HFFc6 (cell line): Measurements from ENCODE around the gene CASKIN1. TPM values are rescaled to one million over a fixed set of nuclear protein-coding genes. Genes with fewer than 3 reads are reported as not detected.

ENCODE experiments used
- DNase-seq: peaks from one replicate; pipeline ENCODE4 v3.0.0-alpha.2; 2018
- H3K27ac Mint-ChIP-seq: 2 replicates; pipeline ENCODE4 v1.8.0; 2020; ENCODE audit warnings: mild to moderate bottlenecking, mixed read lengths
- H3K27me3 Mint-ChIP-seq: 2 replicates; pipeline ENCODE4 v1.8.0; 2021; ENCODE audit warnings: mild to moderate bottlenecking, moderate library complexity, mixed read lengths; ENCODE audit not compliant: insufficient read depth
- H3K36me3 Mint-ChIP-seq: 2 replicates; pipeline ENCODE4 v1.8.0; 2021; ENCODE audit warnings: low read depth, mixed read lengths
- H3K4me1 Mint-ChIP-seq: 2 replicates; pipeline ENCODE4 v1.8.0; 2020; ENCODE audit warnings: low read depth, mixed read lengths
- H3K4me3 Mint-ChIP-seq: 2 replicates; pipeline ENCODE4 v1.8.0; 2020; ENCODE audit warnings: mild to moderate bottlenecking, moderate library complexity, mixed read lengths
- H3K9me3 Mint-ChIP-seq: 2 replicates; pipeline ENCODE4 v1.8.0; 2020; ENCODE audit warnings: mild to moderate bottlenecking, mixed read lengths
- total RNA-seq, 6 experiments: library from RNA; stranded (reverse); fragmentation: NEBNext Ultra II Directional; extraction: Animal tissue kit (Norgen Biotek cat#: 25700); gene quantifications; 2 replicates in 1 of 6; 3 replicates in 5 of 6; pipeline ENCODE4 v1.2.3, GENCODE V29; 2021
- TF ChIP-seq, protein P1 (sequence below): fragments of 200-600 bp; sonication (generic); IDR thresholded peaks from 2 replicates; pipeline ENCODE4 v1.5.0; 2021; ENCODE audit warnings: antibody characterized with exemption, mild to moderate bottlenecking

CASKIN1 gene
- total RNA-seq, 6 experiments from 2014 or later: 0.06 to 0.56 (median 0.11) TPM

DNA sequence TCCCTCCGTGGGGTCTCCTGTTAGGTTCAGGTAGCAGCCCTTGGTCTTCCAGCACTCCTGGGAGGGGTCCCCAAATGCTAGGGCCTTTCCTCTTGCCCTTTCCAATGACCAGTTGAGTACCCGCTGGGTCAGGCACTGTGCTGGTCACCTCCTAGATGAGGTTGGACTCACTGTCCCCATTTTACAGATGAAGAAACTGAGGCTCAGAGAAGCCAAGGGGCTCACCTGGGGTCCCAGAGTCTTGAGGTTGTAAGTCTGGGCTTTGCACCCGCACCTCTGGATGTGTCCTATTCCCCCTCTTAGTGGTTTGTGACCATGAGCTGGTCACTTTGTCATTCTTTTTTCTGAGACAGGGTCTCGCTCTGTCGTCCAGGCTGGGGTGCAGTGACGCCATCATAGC is 1.4 kb upstream of the CASKIN1 start:
- Mint-ChIP-seq H3K27me3 (peaks cover 18% of the 10 kb centered on the region), H3K27ac (no peak overlapping the region), H3K9me3 (no peaks in the 10 kb centered on the region), H3K36me3 (no peaks in the 10 kb centered on the region), H3K4me3 (peak overlapping the region; percentile 26; the same call in 1 of the 2 replicates), H3K4me1 (no peaks in the 10 kb centered on the region; the same call in 1 of the 2 replicates)
- no peak for DNase-seq
- TF ChIP-seq, protein P1, sequence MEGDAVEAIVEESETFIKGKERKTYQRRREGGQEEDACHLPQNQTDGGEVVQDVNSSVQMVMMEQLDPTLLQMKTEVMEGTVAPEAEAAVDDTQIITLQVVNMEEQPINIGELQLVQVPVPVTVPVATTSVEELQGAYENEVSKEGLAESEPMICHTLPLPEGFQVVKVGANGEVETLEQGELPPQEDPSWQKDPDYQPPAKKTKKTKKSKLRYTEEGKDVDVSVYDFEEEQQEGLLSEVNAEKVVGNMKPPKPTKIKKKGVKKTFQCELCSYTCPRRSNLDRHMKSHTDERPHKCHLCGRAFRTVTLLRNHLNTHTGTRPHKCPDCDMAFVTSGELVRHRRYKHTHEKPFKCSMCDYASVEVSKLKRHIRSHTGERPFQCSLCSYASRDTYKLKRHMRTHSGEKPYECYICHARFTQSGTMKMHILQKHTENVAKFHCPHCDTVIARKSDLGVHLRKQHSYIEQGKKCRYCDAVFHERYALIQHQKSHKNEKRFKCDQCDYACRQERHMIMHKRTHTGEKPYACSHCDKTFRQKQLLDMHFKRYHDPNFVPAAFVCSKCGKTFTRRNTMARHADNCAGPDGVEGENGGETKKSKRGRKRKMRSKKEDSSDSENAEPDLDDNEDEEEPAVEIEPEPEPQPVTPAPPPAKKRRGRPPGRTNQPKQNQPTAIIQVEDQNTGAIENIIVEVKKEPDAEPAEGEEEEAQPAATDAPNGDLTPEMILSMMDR: no peak

GRCh38 chr16:2196981-2197511 is 641 bp upstream of the CASKIN1 start:
- Mint-ChIP-seq H3K4me3 (no peak overlapping the region), H3K9me3 (no peaks in the 10 kb centered on the region), H3K27me3 (peaks cover 18% of the 10 kb centered on the region), H3K36me3 (no peaks in the 10 kb centered on the region), H3K27ac (no peak overlapping the region), H3K4me1 (no peaks in the 10 kb centered on the region; the same call in 1 of the 2 replicates)
- no peak for DNase-seq
- TF ChIP-seq, protein P1: no peak

DNA sequence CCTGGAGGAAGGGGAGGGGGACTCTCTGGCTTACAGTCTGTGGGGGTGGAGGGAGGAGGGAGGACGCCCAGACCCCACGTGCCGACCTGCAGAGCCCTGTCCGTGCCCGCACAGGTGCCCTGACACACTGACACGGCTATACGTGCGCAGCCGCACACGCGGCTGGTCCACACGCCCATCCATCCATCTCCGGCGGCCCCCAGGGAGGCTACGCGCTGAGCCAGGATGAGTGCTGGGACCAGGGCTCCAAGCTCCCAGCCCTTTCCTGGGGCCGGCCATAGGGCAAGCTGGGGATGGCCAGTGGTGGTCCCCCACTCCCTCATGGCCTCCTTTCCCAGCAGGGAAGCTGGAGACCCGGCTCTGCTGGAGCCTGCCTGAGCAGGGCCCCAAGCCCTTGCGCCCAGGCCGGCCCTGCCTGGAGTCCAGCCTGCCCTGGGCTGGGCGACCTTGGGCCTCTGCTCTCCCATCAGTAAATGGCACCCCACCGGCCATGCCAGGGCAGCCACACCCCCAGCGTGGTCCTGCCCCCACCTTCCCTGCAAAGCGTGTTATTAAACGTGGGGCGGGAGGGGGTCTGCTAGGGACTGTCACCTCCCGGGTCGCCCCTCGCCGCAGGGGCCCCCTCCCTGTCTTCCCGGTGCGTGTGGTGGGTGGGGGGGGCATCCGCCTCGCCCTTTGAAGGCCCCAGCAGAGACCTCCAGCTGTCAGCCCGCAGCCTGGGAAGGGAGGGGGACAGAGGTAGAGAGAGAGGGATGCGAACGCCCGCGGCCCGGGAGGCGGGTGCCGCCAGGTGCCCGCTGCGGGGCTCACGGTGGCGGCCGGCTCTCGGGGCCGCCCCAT is 863 bp downstream of the CASKIN1 start:
- Mint-ChIP-seq H3K4me1 (no peaks in the 10 kb centered on the region; the same call in 1 of the 2 replicates), H3K27ac (no peak overlapping the region), H3K36me3 (no peaks in the 10 kb centered on the region), H3K27me3 (peaks cover 16% of the 10 kb centered on the region), H3K4me3 (no peak overlapping the region), H3K9me3 (no peaks in the 10 kb centered on the region)
- no peak for DNase-seq
- TF ChIP-seq, protein P1: no peak

DNA sequence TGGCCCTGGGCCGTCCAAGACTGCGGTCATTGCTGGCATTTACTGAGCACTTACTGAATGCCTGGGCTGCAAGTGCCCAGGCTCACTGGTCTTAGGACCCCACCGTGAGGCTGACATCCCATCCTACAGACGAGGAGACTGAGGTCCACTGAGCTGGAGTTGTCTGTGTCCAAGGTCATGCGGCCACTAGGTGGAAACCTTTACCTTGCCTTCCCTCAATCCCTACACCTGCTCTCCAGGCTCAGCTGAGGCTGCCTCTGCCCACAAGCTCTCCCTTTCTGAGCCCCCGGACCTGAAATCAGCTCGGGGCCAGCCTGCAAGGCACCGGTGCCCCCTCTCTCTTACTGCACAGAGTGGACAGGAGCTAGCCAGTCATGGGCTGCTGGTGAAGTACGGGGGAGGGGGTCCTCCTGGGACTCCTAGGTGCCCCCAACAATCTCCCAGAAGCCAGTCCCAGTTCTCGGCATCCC is 1.5 kb downstream of the CASKIN1 start:
- no peak overlapping the region for H3K4me3 Mint-ChIP-seq
- peaks cover 14% of the 10 kb centered on the region for H3K27me3 Mint-ChIP-seq
- TF ChIP-seq, protein P1: peak; percentile 70
- H3K4me1 Mint-ChIP-seq: no peaks in the 10 kb centered on the region; the same call in 1 of the 2 replicates
- H3K9me3 Mint-ChIP-seq: no peaks in the 10 kb centered on the region
- DNase-seq: peak; percentile 20
- no peaks in the 10 kb centered on the region for H3K36me3 Mint-ChIP-seq
- no peak overlapping the region for H3K27ac Mint-ChIP-seq

DNA sequence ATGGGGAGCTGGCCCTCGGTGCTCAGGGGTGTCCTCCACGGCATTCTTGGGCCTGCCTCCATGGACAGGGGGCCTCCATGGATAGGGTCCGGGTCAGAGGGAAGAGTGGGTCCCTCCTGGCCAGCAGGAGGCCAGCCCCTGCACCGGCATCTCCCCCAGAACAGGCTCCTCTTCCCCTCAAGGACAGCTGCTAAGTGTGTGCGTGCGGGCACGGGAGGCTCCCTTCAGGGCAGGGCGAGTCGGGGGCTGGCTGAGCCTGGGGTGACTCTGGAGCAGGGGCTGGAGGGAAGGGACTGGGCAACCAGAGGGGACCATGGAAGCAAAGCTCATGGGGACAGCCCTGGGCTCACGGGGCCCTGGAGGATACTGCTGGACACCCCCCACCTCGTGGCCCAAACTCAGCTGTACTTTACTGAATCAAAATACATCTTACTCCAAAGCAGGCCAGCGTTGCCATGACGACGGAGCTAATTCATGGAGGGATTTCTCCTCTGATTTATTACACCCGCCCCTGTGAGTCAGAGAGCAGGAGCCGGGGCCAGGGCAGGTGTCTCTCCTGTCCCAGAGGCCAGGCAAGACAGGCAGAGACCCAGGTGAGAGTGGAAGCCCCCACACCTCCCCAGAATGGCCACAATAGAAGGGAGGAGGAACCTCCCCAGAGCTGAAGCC is 2.1 kb downstream of the CASKIN1 start:
- Mint-ChIP-seq H3K4me3 (no peak overlapping the region), H3K36me3 (no peaks in the 10 kb centered on the region), H3K27ac (no peak overlapping the region), H3K9me3 (no peaks in the 10 kb centered on the region), H3K27me3 (peaks cover 14% of the 10 kb centered on the region), H3K4me1 (no peaks in the 10 kb centered on the region; the same call in 1 of the 2 replicates)
- TF ChIP-seq, protein P1: no peak
- peak; percentile 54 for DNase-seq
